Erythroblast (primary cell): ENCODE results near the gene KRTAP4-5.
"Not testable (repeated sequence)": the region's sequence is repeated elsewhere in the genome, so short reads cannot be mapped to it uniquely, and the experiment has no call there.

ENCODE experiments used
- GATA1 ChIP-seq: IDR thresholded peaks from 2 replicates; pipeline ENCODE4 v1.6.1; 2011; ENCODE audit warnings: low read depth, mild to moderate bottlenecking, control low read depth, low read length, moderate library complexity
- POLR2A ChIP-seq: IDR thresholded peaks from 2 replicates; pipeline ENCODE4 v1.6.1; 2011; ENCODE audit warnings: mild to moderate bottlenecking, low read length

DNA sequence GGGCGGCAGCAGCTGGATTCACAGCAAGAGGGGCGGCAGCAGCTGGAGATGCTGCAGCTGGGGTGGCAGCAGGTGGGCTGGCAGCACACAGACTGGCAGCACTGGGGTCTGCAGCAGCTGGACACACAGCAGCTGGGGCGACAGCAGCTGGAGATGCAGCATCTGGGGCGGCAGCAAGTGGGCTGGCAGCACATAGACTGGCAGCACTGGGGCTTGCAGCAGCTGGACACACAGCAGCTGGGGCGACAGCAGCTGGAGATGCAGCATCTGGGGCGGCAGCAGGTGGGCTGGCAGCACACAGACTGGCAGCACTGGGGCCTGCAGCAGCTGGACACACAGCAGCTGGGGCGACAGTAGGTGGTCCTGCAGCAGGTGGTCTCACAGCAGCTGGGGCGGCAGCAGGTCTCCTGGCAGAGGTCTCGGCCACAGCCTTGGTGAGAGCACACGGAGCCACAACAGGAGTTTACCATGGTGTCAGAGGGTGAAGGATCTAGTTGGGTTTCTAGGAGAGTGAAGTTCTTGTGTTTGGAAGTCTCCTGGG is 31.7 kb downstream of the KRTAP4-5 start, which contains the start of gene KRTAP4-11:
- TF ChIP-seq POLR2A, GATA1: not testable (repeated sequence)
